Mesenchymal stem cell (in vitro differentiated cells and primary cell): ENCODE measurements around the gene PFDN6.

Experiments used
- DNase-seq: peaks from one replicate; pipeline ENCODE4 v3.0.0-alpha.2; 2013
- H2AFZ ChIP-seq: one replicate; pipeline ENCODE4 v1.6.1; 2013; ENCODE audit warnings: low read depth, mild to moderate bottlenecking, control low read depth, inconsistent platforms, low read length, moderate library complexity
- H2AK5ac ChIP-seq: 2 replicates; pipeline ENCODE4 v1.6.1; 2013; ENCODE audit warnings: low read length, moderate library complexity, mild to moderate bottlenecking, inconsistent platforms; ENCODE audit not compliant: severe bottlenecking
- H2BK120ac ChIP-seq: one replicate; pipeline ENCODE4 v1.6.1; 2013; ENCODE audit warnings: low read depth, mild to moderate bottlenecking, inconsistent platforms, low read length, moderate library complexity
- H2BK12ac ChIP-seq, 2 experiments: one replicate each; pipeline ENCODE4 v1.6.1; 2013; ENCODE audit warnings: inconsistent platforms in 2 of 2, low read length in 2 of 2, mild to moderate bottlenecking in 2 of 2, moderate library complexity in 2 of 2, control low read depth in 1 of 2
- H2BK15ac ChIP-seq: one replicate; pipeline ENCODE4 v1.6.1; 2013; ENCODE audit warnings: mild to moderate bottlenecking, low read depth, inconsistent platforms; ENCODE audit not compliant: poor library complexity, severe bottlenecking
- H2BK5ac ChIP-seq: 2 replicates; pipeline ENCODE4 v1.6.1; 2013; ENCODE audit warnings: low read depth, mild to moderate bottlenecking, low read length, control low read depth, inconsistent platforms; ENCODE audit not compliant: poor library complexity, severe bottlenecking
- H3K14ac ChIP-seq, 2 experiments: one replicate each; pipeline ENCODE4 v1.6.1; 2013; ENCODE audit warnings: inconsistent platforms in 2 of 2, low read length in 2 of 2, control low read depth in 1 of 2, mild to moderate bottlenecking in 1 of 2, moderate library complexity in 1 of 2
- H3K18ac ChIP-seq, 2 experiments: one replicate each; pipeline ENCODE4 v1.6.1; 2013; ENCODE audit warnings: inconsistent platforms in 2 of 2, low read length in 2 of 2, control low read depth in 1 of 2, low read depth in 1 of 2, mild to moderate bottlenecking in 1 of 2
- H3K23ac ChIP-seq, 2 experiments: one replicate each; pipeline ENCODE4 v1.6.1; 2013; ENCODE audit warnings: inconsistent platforms in 2 of 2, low read length in 2 of 2, mild to moderate bottlenecking in 2 of 2, moderate library complexity in 2 of 2, control low read depth in 1 of 2
- H3K27ac ChIP-seq: 2 replicates; pipeline ENCODE4 v1.5.1; 2013; ENCODE audit warnings: mild to moderate bottlenecking, moderate library complexity, low read length, control low read depth, inconsistent platforms; ENCODE audit not compliant: poor library complexity, severe bottlenecking
- H3K27me3 ChIP-seq, 2 experiments: 2 replicates each; pipeline versions ENCODE4 v1.6.1 to v1.7.0; 2013; ENCODE audit warnings: low read length in 2 of 2, mild to moderate bottlenecking in 2 of 2, moderate library complexity in 2 of 2, control low read depth in 1 of 2, inconsistent platforms in 1 of 2; ENCODE audit not compliant: control insufficient read depth in 1 of 2, insufficient read depth in 1 of 2
- H3K36me3 ChIP-seq, 2 experiments: 2 replicates each; pipeline versions ENCODE4 v1.6.1 to v1.7.0; 2013; ENCODE audit warnings: low read length in 2 of 2, control low read depth in 1 of 2, inconsistent platforms in 1 of 2, low read depth in 1 of 2, mild to moderate bottlenecking in 1 of 2; ENCODE audit not compliant: insufficient read depth in 2 of 2, control insufficient read depth in 1 of 2
- H3K4ac ChIP-seq, 2 experiments: one replicate each; pipeline ENCODE4 v1.6.1; 2013; ENCODE audit warnings: inconsistent platforms in 2 of 2, low read length in 2 of 2, mild to moderate bottlenecking in 2 of 2, moderate library complexity in 2 of 2, control low read depth in 1 of 2, low read depth in 1 of 2
- H3K4me1 ChIP-seq: 2 replicates; pipeline ENCODE4 v1.6.1; 2013; ENCODE audit warnings: low read depth, low read length, control low read depth; ENCODE audit not compliant: control insufficient read depth, insufficient read depth
- H3K4me2 ChIP-seq: 2 replicates; pipeline ENCODE4 v1.6.1; 2013; ENCODE audit warnings: low read length, mild to moderate bottlenecking, inconsistent platforms; ENCODE audit not compliant: poor library complexity, severe bottlenecking
- H3K4me3 ChIP-seq, 2 experiments: 2 replicates each; pipeline versions ENCODE4 v1.5.1 to v1.7.0; 2013; ENCODE audit warnings: low read length in 2 of 2, mild to moderate bottlenecking in 2 of 2, control low read depth in 1 of 2, low read depth in 1 of 2; ENCODE audit not compliant: insufficient read depth in 1 of 2
- H3K79me1 ChIP-seq: replicated peaks from 2 replicates; pipeline ENCODE4 v1.6.1; 2013; ENCODE audit warnings: mild to moderate bottlenecking, control low read depth, low read length, inconsistent platforms; ENCODE audit not compliant: poor library complexity, severe bottlenecking
- H3K9ac ChIP-seq: 2 replicates; pipeline ENCODE4 v1.7.0; 2013; ENCODE audit warnings: mild to moderate bottlenecking, low read length, moderate library complexity
- H3K9me3 ChIP-seq: 2 replicates; pipeline ENCODE4 v1.7.0; 2013; ENCODE audit warnings: mild to moderate bottlenecking, low read length; ENCODE audit not compliant: control insufficient read depth
- H4K8ac ChIP-seq: one replicate; pipeline ENCODE4 v1.6.1; 2013; ENCODE audit warnings: inconsistent platforms, mild to moderate bottlenecking, low read length, moderate library complexity
- H4K91ac ChIP-seq: one replicate; pipeline ENCODE4 v1.6.1; 2013; ENCODE audit warnings: mild to moderate bottlenecking, low read length, inconsistent platforms
- WGBS: methylation state at CpG from one replicate; pipeline ENCODE4 v1.1.7; 2013; ENCODE audit warnings: mixed read lengths; 5-methylcytosine and 5-hydroxymethylcytosine counted together

The PFDN6 gene

DNA sequence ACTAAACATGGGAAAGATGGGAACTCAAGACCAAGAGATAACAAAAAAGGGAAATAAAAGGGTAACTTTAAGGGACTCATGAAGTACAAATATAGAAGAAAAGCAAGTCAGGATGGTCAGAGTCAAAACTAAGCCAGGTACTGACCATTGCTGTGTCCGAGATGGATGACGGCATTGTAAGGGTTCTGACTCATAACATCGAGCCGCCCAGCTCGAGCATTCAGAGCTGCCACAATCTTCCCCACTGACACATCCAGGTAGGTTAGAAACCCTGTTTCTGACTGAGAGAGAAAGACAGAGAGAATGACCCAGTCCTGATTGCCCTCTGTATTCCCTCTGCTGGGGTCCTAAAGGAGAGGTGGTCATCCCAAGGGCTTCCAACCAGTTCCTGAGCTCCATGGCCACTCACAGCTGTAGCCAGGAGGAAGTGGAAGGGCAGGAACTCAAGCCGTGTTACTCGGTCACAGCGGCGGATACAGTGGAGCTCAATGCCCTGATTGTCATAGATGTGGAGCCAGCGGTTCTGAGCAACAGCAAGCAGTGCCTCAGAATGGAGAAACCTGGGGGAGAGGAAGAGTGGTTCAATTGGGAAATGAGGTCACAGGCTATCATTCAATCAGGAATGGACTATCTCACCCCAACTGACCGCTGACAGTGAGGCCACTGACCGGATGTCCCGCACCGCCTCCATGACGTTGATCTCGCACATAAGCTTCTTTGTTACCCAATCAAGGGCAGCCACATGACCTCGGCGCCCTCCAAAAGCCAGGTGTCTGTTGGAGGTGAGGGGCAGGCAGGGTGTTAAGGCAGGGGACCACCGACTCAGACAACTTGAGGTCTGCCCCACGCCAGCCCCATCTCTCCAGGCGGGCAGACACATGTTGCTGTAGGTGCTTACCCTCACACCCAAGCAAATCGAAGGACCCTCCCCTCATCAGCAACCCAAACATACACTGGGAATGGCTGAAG, 2.2 kb upstream of the PFDN6 start:
- Histone ChIP-seq H3K4me2 (no peak overlapping the region), H3K18ac (no peak overlapping the region), H3K4ac (no peak overlapping the region), H3K4me1 (peaks cover 13% of the 10 kb centered on the region), H3K4me3 (peak overlapping the region in 1 of 2 experiments; percentile 97), H3K23ac (no peak overlapping the region), H3K27me3 (no peaks in the 10 kb centered on the region), H2AFZ (no peak overlapping the region), H2BK12ac (no peak overlapping the region), H2BK15ac (no peak overlapping the region), H2BK5ac (no peak overlapping the region), H3K9me3 (no peaks in the 10 kb centered on the region), H3K27ac (no peak overlapping the region), H3K79me1 (peaks cover 40% of the 10 kb centered on the region), H3K14ac (no peak overlapping the region), H2BK120ac (no peak overlapping the region), H4K8ac (no peak overlapping the region), H2AK5ac (no peak overlapping the region), H4K91ac (no peak overlapping the region), H3K36me3 (peaks cover 47 to 72% of the 10 kb centered on the region in 2 experiments), H3K9ac (peak overlapping the region; percentile 96)
- WGBS, result 96% methylated on average over 18 of the region's 22 CpGs
- no peak for DNase-seq

DNA sequence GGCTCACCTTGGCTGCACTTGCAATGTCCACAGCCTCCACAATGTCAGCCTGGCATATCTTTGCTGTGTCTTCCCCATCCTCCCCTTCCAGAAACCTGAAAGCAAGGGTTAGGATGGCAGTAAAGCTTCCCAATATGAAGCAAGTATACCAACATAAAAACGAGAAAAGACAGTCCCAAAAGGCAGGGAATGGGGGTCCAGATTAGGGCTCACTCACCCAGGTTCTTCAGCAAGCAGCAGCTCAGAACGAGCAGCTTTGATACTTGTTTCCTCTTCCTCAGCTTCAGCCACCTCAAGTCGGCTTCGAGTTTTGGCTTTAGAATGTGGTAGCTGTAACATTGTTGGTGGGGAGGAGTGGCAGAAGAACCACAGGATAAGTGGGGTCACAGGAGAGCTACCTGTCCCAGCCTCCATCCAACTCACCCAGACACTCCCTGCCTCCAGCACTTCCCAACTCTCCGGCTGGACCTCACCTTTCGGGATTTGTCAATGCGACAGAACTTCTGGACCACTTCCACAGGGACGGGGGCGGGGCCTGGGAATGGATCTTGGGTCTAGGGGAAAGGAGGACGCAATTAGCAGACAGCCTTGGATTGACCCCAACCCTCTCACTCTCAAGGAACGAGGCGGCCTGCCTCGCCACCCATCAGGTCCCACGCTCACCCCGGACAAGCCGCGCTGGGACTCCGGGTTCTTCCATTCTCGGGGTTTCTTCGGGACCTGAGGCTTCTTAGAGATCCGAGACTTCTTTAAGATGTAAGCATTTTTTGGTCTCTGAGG, 1.1 kb upstream of the PFDN6 start:
- WGBS, result 20% methylated on average over 13 of the region's 21 CpGs
- Histone ChIP-seq H3K23ac (no peak overlapping the region), H2BK15ac (no peak overlapping the region), H3K14ac (no peak overlapping the region), H3K4me2 (peak overlapping the region; percentile 73), H2BK12ac (no peak overlapping the region), H2BK5ac (peak overlapping the region; percentile 15), H4K91ac (peak overlapping the region; percentile 31), H3K18ac (no peak overlapping the region), H2AFZ (no peak overlapping the region), H3K9ac (peak overlapping the region; percentile 96), H4K8ac (peak overlapping the region; percentile 9), H3K4me1 (peaks cover 15% of the 10 kb centered on the region), H2AK5ac (no peak overlapping the region), H3K27me3 (no peaks in the 10 kb centered on the region), H3K9me3 (no peaks in the 10 kb centered on the region), H3K79me1 (peaks cover 36% of the 10 kb centered on the region), H3K4me3 (peak overlapping the region; percentile 73 to 97), H3K36me3 (peaks cover 47 to 74% of the 10 kb centered on the region in 2 experiments), H3K27ac (no peak overlapping the region), H2BK120ac (no peak overlapping the region), H3K4ac (peak overlapping the region in 1 of 2 experiments; percentile 43)
- DNase-seq, result no peak

DNA sequence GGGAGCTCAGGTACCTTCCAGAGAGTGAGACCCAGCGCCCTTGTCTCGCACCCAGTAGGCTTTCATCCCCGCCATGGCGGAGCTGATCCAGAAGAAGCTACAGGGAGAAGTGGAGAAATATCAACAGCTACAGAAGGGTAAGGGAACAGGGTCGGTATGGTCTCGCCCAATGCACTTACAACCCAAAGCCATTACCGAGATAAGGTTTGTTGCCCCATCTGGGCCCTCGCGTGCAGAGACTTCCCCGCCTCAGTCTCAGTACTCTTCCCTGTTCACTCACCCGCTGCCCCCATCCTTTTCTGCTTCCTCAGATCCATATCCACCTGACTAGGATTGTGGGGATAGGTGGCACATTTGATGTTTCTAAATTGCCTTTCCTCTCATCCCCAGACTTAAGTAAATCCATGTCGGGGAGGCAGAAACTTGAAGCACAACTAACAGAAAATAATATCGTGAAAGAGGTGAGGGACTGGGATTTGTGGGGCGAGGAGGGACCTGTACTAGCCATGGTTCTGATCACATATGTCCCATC, 449 bp downstream of the PFDN6 start:
- Histone ChIP-seq H3K79me1 (peaks cover 35% of the 10 kb centered on the region), H3K4me1 (peaks cover 15% of the 10 kb centered on the region), H2BK5ac (no peak overlapping the region), H2BK15ac (no peak overlapping the region), H3K9me3 (no peaks in the 10 kb centered on the region), H4K91ac (peak overlapping the region; percentile 66), H3K27ac (no peak overlapping the region), H3K4me3 (peak overlapping the region; percentile 73 to 97), H3K23ac (no peak overlapping the region), H3K9ac (peak overlapping the region; percentile 96), H3K27me3 (no peaks in the 10 kb centered on the region), H3K14ac (no peak overlapping the region), H4K8ac (peak overlapping the region; percentile 21), H3K36me3 (peaks cover 48 to 74% of the 10 kb centered on the region in 2 experiments), H2AFZ (no peak overlapping the region), H3K4ac (peak overlapping the region; percentile 8 to 9), H3K18ac (peak overlapping the region in 1 of 2 experiments; percentile 63), H3K4me2 (peak overlapping the region; percentile 78), H2AK5ac (no peak overlapping the region), H2BK120ac (no peak overlapping the region), H2BK12ac (no peak overlapping the region)
- DNase-seq, result peak; percentile 56
- whole genome bisulfite sequencing, result 13% methylated on average over 8 of the region's 14 CpGs
